ENCODE measurements around the gene UBA1.

UBA1 gene

DNA sequence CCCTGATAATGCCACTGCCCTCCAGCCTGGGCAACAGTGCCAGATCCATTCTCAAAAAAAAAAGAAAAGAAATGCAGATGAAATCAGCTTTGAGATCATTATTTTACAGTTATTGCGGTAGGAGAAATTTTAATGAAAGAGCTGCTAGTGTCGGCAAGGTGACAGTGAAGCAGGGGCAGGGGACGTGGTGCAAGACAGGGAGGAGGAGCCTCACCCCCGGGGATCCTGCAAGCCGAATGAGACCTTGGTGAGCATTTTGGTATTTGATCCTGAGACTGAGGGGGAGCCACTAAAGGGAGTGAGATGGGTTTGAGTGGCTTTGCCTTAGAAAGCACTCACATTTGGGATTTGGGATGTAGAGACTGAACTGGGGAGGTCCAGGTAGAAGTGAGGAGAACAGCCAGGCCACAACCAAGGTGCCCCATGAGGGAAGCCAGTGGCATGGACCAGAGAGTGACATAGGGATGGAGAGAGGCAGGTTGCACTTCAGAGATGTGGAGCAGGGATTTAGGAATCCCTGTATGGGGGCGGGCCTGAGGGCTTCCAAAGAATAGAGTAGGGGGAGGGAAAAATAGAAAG lies 25.0 kb upstream of the UBA1 start:
- H3K4me3 ChIP-seq (replicated peaks; ENCODE audit: low read depth, low read length): no peak overlapping the region
- peaks cover 5% of the 10 kb centered on the region for H3K36me3 ChIP-seq (ENCODE audit: control insufficient read depth, insufficient read depth, low read length)
- no peaks in the 10 kb centered on the region for H3K27me3 ChIP-seq (replicated peaks; ENCODE audit: control insufficient read depth, insufficient read depth, low read length)
- TF ChIP-seq, protein P1, sequence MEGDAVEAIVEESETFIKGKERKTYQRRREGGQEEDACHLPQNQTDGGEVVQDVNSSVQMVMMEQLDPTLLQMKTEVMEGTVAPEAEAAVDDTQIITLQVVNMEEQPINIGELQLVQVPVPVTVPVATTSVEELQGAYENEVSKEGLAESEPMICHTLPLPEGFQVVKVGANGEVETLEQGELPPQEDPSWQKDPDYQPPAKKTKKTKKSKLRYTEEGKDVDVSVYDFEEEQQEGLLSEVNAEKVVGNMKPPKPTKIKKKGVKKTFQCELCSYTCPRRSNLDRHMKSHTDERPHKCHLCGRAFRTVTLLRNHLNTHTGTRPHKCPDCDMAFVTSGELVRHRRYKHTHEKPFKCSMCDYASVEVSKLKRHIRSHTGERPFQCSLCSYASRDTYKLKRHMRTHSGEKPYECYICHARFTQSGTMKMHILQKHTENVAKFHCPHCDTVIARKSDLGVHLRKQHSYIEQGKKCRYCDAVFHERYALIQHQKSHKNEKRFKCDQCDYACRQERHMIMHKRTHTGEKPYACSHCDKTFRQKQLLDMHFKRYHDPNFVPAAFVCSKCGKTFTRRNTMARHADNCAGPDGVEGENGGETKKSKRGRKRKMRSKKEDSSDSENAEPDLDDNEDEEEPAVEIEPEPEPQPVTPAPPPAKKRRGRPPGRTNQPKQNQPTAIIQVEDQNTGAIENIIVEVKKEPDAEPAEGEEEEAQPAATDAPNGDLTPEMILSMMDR (IDR thresholded peaks at IDR 0.05; ENCODE audit: insufficient read depth, low read length, poor library complexity, severe bottlenecking): no peak
- no peak for DNase-seq (ENCODE audit: extremely low read depth, insufficient read length)

DNA sequence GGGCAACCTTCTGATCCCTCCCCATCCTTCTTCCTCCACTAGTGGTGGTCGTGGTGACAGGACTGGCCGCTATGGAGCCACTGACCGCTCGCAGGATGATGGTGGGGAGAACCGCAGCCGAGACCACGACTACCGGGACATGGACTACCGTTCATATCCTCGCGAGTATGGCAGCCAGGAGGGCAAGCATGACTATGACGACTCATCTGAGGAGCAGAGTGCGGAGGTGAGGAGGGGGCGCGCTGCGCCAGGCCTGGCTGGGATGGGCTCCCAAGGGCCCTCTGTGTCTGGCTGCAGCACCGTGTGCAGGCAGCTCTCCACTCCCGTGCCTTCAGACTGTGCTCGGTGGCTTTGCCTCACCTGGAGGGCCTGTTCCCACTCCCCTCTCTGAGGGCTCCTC lies 24.4 kb upstream of the UBA1 start:
- Histone ChIP-seq H3K27me3 (replicated peaks; ENCODE audit: control insufficient read depth, insufficient read depth, low read length) (no peaks in the 10 kb centered on the region), H3K4me3 (replicated peaks; ENCODE audit: low read depth, low read length) (no peak overlapping the region), H3K36me3 (ENCODE audit: control insufficient read depth, insufficient read depth, low read length) (peaks cover 5% of the 10 kb centered on the region)
- DNase-seq (ENCODE audit: extremely low read depth, insufficient read length): no peak
- TF ChIP-seq, protein P1 (IDR thresholded peaks at IDR 0.05; ENCODE audit: insufficient read depth, low read length, poor library complexity, severe bottlenecking): no peak

DNA sequence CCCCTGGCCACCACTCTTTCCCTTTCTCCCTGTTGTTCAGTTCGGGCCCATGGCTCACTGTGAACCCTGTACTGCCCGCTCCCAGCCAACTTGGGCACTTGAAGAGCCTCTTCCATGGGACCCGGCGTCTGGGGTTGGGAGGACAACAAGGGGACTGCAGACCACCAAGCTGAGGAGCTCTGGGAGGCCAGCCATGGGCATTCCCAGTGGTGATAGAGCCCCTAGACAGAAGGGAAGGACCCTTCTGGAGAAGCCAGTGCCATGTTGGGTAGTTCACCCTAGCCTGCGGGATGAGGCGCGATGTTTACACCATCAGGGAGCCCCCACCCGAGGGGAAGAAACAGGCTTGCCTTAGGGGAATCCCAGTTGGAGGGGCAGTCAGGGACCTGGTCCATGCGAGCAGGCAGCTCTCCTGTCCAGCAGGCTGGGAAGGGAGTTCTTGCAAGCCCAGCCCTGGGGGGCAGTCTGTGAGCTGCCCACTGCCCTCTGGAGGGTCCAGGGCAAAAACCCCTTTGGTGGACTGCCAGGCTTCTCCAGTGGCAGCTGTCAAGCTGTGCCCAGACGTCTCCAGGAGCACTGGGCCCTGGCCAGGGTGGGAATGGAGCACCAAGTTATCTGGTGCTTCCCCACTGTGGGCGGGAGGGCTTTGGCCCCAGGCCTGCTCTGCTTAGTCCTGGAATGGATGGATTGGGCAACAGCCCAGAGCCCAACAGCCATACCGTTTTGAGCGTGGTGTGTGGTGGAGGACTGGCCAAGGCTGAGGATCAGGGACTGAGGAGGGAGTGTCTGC lies 23.7 kb upstream of the UBA1 start:
- H3K4me3 ChIP-seq (replicated peaks; ENCODE audit: low read depth, low read length): no peak overlapping the region
- H3K27me3 ChIP-seq (replicated peaks; ENCODE audit: control insufficient read depth, insufficient read depth, low read length): no peaks in the 10 kb centered on the region
- TF ChIP-seq, protein P1 (IDR thresholded peaks at IDR 0.05; ENCODE audit: insufficient read depth, low read length, poor library complexity, severe bottlenecking): no peak
- H3K36me3 ChIP-seq (ENCODE audit: control insufficient read depth, insufficient read depth, low read length): peaks cover 5% of the 10 kb centered on the region
- no peak for DNase-seq (ENCODE audit: extremely low read depth, insufficient read length)

DNA sequence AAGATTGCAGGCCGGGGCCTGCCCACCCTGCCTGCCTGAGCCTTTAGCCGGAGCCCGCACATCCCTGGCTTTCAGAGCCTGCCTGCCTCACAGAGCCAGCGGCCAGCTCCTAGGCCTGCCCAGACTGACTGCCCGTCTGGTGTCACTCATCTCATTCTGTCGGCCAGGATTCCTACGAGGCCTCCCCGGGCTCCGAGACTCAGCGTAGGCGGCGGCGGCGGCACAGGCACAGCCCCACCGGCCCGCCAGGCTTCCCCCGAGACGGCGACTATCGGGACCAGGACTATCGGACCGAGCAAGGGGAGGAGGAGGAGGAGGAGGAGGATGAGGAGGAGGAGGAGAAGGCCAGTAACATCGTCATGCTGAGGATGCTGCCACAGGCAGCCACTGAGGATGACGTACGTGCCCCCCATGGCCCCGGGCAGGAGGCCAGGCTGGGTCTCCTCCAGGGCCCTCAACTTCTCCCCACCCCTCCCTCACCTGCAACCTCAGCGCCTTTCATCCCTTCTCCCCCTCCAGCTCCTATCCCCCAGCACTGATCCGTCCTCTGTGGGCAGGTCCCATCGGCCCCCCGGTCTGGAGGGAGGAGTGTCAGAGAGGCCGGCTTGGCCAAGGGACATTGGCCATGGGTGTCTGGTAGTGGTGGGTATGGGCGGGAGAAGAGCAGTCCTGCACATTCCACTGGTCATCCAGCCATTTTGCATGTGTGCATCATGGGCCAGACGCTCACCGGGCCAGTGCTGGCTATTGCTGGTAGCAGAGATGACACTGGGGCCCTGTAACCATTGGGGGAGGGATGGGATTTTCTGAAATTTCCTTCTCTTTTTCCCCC lies 22.6 kb upstream of the UBA1 start:
- Histone ChIP-seq H3K27me3 (replicated peaks; ENCODE audit: control insufficient read depth, insufficient read depth, low read length) (no peaks in the 10 kb centered on the region), H3K36me3 (ENCODE audit: control insufficient read depth, insufficient read depth, low read length) (peaks cover 8% of the 10 kb centered on the region), H3K4me3 (replicated peaks; ENCODE audit: low read depth, low read length) (no peak overlapping the region)
- no peak for DNase-seq (ENCODE audit: extremely low read depth, insufficient read length)
- TF ChIP-seq, protein P1 (IDR thresholded peaks at IDR 0.05; ENCODE audit: insufficient read depth, low read length, poor library complexity, severe bottlenecking): no peak

DNA sequence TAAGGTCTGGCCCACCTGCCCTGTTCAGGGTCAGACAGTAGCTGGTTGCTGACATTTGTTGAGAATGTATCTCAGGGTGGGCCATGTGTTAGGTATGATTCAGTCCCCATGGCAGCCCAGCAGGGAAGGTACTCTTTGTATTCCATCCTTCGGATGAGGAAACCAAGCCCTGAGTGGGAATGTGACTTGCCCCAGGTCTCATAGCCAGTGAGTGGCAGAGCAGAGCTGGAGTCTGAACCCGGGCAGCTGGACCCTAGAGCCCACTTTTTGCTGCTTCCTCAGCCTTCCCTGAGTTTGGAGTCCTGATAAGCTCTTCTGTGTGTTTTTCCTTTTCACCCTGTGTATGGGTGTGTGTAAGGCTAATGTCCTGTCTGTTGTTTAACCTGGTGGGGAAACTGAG lies 21.6 kb upstream of the UBA1 start:
- DNase-seq (ENCODE audit: extremely low read depth, insufficient read length): no peak
- Histone ChIP-seq H3K4me3 (replicated peaks; ENCODE audit: low read depth, low read length) (no peak overlapping the region), H3K27me3 (replicated peaks; ENCODE audit: control insufficient read depth, insufficient read depth, low read length) (no peaks in the 10 kb centered on the region), H3K36me3 (ENCODE audit: control insufficient read depth, insufficient read depth, low read length) (peaks cover 9% of the 10 kb centered on the region)
- TF ChIP-seq, protein P1 (IDR thresholded peaks at IDR 0.05; ENCODE audit: insufficient read depth, low read length, poor library complexity, severe bottlenecking): no peak
